ENCODE data around the gene USP46. TPM values are rescaled to one million over a fixed set of nuclear protein-coding genes. Genes with fewer than 3 reads are reported as not detected.

USP46 gene
- total RNA-seq, 1 donor from 2014 or later = 44.6 TPM

DNA sequence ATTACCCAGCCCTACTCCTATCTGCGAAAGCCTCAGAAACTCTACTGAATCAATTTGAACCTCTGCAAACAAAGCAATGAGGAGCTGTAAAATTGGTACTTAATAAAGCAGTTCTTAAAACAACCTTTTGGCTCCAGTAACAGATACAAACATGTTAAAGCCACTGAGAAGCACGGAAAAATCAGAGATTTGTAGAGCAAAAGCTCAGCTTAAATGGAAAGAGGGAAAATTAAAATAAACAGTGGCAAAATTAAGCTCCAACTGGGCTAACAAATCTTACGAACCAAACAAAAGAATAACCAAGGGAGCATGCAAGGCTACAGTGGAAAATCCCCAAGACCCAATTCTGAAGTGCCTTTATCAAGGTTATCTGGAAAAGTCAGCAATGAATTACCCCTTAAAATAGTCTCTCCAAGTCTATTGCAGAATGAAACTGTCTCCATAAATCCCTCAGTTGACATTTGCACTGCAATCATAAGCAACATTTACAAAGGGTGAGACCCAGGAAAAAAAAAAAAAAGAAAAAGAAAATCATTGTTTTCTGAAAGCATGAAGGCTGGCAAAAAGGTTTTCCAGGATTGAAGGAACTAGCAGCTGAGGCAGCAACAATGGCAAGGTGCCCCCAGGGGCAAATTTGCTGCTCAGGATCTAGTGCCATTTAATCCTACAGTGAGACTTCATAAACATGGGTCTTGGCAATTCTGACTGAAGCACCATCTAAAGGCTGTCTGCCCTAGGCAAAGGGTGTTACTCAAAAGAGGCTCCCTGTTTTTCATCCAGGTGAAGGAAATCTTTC lies 40.1 kb downstream of the USP46 start:
- DNase-seq (ENCODE audit: low read depth) = no peak

DNA sequence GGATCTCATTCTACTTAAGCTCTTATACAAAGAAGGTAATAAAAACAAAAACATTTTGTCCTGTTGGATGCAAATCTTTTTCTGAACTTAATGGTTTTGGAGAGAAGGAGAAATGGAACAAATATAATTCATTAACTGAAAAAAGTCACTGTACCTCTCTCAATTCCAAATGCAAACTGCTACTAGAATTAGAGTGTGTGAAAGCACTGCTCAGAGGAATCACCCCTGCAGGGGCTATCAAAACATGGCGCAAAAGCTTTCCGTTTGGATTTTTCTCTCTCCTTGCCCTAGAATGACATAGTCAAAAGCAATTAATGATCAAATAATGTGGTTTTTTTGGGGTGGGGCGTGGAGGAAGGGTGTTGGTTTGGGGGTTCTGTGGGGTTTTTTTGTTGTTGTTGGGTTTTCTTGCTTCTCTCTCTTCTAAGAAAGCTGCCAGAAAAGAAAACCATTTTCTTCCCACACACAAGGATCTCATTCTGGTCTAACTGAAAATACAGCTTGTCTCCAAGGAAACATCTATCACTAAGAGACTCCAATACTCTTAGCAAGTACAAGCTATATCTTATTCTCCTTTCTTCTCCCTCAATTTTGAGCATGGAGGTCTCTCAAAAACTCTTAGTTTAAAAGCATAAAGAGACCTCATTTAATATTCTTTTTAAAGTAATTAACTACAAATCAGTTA lies 41.6 kb downstream of the USP46 start:
- no peak for DNase-seq (ENCODE audit: low read depth)

DNA sequence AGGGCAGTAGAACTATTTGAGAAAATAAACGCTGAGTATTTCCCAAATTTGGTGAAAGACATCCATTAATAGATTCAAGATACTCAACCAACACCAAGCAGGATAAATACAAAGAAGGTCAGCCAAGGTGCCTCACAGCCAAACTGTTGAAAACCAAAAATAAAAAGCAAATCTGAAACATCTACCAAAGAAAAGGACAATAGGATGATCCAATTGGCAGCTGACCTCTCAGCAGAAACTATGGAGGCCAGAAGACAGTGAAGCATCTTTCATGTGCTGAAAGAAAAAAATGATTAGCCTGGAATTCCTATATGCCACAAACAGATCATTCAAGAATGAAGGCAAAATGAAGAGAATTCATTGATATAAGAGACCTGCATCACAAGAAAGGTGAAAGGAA lies 44.9 kb downstream of the USP46 start:
- no peak for DNase-seq (ENCODE audit: low read depth)

DNA sequence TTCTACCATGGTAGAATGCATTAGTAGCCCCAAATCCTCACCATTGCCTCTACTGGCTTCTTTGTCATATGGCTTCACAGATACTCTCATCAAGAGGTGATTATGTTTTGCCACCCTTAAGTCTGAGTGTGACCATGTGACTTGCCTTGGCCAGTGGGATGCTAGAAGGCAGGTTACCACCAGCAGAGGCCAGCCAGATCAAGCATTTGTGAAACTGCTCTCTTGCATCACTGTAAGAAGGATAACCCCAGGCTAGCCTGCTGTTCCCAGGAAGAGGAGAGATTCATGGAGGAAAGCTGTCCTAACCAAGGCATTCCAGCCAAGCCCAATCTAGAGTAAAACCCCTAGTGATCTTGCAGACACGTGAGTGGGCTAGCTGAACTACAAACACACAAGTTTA lies 46.8 kb downstream of the USP46 start:
- DNase-seq (ENCODE audit: low read depth) = peak; percentile 10

DNA sequence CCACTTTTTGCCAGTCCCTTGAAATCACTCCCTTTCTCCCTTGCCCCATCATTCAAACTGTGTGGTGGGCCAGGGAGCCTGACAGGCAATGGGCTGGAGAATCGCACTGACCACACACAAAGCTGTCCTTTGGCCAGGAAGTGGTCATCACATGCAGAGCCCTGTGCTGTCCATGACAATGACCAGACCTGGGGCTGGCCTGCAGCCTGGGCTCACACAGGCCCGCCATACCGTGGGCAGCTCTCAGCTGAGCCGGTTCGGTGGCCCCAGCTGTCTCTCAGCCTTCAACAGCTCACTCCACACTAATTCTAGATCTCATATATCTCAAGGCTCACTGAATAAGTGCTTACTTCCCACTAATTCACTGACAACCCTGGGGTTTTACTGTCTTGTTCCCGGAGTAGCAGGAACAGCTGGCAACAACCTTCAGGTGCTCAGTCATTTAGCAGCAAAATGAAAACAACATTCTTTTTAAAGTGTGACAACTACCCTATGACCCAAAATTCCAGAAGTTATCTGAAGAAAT lies 48.0 kb downstream of the USP46 start:
- no peak for DNase-seq (ENCODE audit: low read depth)

DNA sequence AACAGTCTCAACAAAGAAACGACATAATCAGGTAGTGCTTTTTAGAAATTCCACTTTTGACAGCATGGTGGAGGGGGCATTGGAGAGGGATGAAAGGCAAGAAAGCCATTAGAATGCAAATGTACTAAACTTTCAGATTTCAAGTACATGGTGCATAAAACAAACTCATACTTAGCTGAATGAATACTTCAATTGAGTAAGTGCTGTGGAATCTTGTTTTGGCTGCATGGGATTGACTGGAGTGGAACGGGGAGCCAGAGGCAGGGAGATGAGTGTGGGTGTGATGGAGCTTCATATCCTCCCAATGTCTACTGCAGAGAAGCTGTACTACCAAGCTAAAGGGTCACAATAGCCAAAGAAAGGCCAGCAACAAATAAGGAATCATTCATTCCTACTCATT lies 52.4 kb downstream of the USP46 start:
- peak; percentile 40 for DNase-seq (ENCODE audit: low read depth)

DNA sequence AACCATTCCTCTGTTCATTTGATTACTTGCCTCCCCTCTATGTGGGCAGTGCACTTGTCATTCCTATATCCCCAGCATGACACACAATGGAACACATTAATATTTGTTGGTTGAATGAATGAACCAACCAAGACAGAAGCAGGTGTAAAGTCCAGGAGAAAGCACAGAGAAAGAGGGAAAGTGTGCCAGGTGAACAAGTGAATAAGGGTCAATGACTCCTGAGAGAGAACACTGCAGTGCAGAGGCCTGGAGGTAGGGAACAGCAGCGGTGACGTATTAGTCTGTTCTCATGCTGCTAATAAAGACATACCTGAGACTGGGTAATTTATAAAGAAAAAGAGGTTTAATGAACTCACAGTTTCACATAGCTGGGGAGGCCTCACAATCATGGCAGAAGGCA lies 53.1 kb downstream of the USP46 start:
- DNase-seq (ENCODE audit: low read depth) = no peak

DNA sequence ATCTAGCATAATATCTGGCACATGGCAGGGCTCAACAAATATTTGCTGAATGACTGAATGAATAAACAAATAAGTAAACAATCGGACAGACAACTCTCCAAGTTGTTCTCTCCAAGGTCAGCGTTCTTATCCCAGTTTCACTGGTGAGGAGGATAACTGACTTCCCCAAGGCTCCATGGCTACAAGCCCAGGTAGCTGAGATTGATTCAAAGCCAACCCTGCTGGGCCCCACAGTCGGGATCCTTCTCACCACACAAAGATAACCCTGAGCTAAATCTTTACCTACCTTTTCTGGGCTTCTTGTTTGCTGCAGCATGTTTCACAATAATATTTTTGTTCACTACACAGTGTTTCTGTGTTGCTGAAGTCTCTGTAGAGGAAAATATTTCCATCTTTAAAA lies 54.9 kb downstream of the USP46 start:
- DNase-seq (ENCODE audit: low read depth) = no peak

DNA sequence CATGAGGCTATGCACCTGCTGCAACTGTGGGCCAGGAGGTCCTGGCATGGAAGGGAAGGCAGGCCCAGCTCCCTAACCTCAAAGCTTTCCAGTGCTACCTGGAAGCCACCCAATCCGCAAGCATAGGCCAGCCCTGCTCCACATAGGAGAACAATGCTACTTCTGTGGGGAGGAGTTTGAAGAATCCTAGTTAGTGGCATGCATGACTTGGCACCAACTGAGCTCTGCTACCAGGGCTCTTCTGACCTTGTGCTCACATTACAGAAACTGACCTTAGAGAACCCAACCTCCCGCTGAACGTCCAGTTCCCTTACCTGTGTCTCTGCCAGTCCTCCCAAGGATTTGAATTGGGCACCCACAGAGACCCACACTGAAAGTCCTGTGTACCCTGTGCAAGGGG lies 58.8 kb downstream of the USP46 start:
- DNase-seq (ENCODE audit: low read depth) = peak; percentile 67

DNA sequence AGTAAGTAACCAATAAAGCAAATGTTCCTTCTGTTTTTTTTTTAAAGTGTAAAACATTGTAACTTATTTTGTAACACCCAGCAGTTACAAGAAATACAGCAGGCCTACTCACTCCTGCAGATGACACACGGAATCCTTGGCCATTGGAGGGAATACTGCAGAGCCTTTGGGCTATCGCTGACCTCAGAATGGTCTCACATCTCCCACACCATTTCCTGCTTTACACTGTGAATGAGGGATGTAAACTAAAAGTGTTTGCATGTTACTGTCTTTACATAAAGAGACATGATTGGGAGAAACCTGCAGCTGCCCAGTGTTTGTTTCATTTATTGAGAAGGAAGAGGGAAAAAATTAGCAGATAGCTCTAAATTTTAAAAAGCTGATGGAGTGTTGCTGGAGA lies 64.1 kb downstream of the USP46 start:
- no peak for DNase-seq (ENCODE audit: low read depth)

DNA sequence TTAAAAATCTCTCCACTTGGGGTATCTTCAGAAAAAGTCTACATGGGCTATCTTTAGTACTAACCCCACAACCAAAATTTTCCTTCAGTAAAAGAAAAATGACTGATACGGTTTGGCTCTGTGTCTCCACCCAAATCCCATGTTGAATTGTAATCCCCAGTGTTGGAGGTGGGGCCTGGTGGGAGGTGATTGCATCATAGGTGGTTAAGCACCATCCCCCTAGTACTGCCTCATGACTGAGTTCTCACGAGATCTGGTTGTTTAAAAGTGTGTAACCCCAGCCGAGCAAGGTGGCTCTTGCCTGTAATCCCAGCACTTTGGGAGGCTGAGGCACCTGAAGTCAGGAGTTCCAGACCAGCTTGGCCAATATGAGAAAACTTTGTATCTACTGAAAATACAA lies 66.8 kb downstream of the USP46 start:
- DNase-seq (ENCODE audit: low read depth) = no peak

DNA sequence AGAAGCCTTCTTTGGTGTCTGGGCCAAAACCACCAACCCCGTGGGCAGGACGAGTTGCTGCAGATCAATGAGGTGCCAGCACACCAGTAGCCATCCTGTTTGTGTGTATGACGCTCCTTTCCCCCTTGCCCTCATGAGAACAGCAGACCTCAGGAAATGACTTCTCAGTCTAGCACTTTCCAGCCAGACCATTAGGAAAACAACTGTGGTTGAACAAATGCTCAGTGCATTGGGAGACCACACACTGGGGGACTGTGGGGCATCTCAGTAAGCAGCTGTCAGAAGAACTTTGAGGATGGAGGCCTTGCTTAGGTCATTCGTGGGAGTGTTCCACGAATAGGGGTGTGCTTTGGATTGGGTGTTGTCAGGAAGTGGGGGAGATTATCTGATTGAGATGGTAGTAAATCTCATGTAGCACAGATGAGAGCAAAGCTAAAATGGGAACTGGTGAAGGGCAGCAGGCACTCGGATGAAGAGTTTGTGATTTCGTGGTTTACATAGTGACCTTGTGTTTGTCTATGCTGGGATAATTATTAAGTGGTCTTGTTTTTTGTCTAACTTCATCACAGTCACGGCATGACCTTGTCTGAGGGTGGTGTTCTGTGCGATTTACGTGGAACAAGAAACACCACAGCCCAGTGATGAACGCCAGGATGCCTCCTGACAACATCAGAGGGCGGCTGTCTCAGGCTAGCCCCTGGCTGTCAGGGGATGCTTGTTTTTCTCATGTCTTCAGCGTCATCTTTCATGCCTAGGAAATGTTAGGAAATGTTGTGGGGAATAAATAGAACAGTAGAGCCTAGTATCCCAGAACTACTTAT lies 70.1 kb downstream of the USP46 start:
- peak; percentile 47 for DNase-seq (ENCODE audit: low read depth)

DNA sequence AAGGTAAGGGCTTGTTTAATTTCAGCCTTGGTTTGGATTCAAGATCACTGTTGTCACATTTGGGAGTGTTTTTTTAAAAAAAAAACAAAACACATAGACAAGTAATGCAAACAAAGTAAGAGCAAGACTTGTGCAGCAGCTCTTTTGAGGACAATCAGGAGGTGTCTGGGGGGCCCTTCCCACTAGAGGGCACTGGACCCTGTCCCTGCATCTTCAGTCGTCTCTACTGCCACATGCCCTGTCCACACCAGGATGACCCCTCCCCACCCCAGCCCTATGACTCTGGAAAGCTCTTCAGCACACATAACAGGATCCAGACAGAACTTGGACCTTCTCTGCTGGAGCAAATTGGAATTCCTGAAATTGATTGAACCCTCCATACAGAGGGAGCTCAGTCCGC lies 71.0 kb downstream of the USP46 start:
- no peak for DNase-seq (ENCODE audit: low read depth)

DNA sequence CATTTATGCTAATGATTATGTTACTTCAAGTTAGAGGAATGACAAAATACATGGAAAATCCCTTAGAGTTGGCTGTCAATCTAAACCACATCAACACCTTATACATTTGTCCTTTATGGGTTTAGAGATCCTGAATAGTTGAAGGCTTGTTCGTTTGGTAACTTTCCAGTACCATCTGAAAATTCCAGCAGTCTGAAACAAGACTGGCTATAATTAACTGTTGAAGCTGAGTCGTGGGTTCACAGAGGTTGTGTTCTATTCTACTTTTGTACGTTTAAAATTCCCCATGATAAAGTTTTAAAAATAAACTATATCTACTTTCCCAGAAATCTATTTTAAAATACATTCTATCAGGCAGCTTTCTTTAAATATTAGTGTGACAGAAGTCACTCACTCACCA lies 73.0 kb downstream of the USP46 start:
- no peak for DNase-seq (ENCODE audit: low read depth)

DNA sequence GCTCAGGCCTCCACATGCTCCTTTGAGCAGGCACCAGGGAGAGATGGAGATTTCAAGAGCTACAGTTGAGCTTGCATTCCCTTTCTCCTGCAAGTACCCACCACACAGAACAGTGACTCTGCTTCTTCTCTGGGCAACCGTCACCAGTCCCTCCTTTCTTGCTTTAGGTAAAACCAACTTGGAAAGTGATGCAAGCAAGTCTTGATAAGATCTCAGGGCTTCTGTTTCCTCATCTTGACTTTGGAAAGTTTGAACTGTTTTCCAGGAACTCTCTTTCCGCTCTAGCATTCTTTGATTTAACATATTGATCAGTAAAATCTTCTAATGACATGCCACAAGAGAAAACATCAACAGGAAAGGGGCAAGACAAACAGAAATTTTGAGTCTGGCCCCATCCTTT lies 73.7 kb downstream of the USP46 start:
- DNase-seq (ENCODE audit: low read depth) = no peak

DNA sequence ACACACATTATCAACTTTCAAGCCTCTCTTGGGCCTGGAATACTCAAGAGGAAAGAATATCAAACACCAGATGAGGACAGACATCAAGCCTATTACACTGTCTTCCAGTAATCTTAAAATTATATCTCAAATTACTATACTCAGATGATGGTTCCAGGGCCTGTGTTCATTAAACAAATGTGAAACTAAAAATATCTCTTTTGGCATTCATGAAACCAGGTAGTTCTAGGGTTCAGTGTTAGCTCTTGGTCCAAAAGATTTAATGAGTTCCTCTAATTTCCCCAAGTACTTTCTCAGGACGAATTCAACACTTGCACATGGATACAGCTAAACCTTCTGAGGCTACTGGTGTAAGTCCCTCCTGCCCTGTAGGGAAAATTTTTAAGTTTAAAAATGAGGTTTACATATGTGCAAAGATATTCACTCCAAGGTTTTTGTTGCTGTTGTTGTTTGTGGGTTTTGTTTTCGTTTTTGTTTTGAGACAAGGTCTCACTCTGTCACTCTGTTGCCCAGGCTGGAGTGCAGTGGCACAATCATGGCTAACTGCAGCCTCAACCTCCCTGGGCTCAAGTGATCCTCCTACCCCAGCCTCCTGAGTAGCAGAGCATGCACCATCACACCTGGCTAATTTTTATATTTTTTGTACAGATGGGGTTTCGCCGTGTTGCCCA lies 79.4 kb downstream of the USP46 start:
- DNase-seq (ENCODE audit: low read depth) = no peak

DNA sequence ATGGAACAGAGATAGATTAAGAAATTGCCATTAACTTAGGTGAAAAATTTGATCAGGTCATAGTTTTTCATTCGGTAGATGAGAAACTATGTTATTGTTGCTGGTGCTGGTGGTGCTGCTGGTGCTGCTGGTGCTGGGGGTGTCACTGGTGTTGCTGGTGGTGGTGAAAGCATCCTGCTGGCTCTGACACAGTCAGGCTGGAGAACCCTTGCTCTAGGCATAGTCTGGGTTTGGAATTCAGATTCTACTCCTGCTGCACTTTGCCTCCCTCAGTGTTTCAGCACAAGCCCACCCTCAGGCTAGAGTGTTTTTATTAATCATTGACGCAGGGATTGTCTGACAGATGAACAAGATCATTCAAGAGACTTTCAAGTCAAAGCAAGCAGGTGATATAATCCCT lies 80.2 kb downstream of the USP46 start:
- no peak for DNase-seq (ENCODE audit: low read depth)

DNA sequence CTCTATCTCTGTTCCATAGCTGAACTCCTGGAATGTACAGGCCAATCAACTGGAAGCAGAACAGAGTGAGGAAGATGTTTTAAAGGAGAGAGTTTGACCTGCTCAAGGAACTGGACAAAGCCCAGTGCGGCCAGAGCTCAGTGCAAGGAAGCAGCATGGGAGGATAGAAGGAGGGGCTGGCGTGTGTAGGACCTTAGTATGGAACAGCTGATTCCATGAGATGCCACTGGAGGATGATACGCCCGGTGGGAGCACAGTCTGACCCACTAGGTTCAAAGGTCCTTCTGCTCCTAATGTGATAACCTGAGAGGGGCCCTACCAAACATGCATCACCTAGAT lies 81.5 kb downstream of the USP46 start:
- no peak for DNase-seq (ENCODE audit: low read depth)

DNA sequence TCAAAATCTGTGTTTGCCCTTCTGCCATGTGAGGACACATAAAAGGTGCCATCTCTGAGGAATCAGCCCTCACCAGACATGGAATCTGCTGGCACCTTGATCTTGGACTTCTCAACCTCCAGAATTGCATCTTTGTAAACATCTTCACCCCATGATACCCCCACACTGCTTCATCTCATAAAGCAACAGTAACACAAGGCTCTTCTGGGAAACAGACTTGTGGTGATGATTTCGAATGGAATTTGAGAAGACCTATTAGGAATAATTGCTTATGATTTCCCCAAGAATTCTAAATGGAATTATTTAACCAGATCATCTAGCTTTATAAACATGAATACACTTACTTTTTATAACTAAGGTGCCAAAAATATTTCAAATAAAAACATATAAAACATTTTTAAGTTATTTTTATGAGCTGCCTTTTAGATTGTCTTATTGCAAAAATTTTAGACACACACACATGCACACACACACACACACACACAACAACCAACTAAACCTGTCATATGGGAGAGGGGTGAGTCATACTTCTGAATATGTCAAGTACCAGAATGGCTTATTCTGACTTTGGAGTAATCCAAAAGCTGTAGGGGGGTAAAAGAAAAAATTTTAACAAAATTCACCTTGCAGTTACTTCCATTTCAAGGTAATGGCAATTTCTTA lies 82.0 kb downstream of the USP46 start:
- DNase-seq (ENCODE audit: low read depth) = peak; percentile 51

DNA sequence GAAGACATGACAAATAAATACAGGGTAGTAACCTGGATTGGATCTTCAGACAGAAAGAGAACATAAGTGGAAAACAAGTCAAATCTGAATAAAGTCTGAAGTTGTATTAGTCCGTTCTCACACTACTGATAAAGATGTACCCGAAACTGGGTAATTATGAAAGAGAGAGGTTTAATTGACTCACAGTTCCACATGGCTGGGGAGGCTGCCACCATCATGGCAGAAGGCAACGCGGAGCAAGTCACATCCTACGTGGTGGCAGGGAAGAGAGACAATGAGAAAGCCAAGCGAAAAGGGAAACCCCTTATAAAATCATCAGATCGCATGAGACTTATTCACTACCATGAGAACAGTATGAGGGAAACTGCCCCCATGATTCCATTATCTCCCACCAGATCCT lies 82.8 kb downstream of the USP46 start:
- DNase-seq (ENCODE audit: low read depth) = no peak

DNA sequence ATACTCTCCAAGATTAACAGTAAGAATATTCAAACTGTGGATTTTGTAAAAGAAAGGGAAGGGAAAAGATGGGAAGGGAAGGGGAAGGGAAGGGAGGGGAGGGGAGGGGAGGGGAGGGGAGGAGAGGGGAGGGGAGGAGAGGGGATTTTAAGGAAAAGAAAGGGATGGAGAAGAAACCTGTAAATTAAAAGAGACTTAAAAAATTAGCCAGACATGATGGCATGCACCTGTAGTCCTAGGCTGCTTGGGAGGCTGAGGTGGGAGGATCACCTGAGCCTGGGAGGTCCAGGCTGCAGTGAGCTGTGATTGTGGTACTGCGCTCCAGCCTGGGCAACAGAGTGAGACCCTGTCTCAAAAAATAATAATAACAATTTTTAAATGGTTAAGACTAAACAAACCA lies 83.7 kb downstream of the USP46 start:
- DNase-seq (ENCODE audit: low read depth) = no peak

DNA sequence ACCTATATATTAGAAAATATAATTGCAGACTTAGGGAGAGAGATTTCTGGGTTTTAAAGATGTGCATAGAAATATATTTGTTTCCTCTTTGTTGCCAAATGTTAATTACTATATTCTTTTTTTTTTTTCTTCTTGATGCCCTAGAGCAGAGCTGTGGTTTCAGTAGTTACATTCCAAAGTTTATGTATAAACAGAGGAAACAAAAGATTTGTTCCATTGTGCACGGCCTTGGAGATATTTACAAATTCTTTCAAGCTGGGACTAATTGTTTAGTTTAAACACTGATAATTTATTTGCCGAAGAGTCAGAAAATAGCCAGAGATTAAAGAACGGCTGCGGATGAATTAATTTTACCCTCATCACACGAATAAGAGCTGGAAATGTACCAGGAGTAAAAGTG lies 85.1 kb downstream of the USP46 start:
- DNase-seq (ENCODE audit: low read depth) = peak; percentile 83

Data from renal cortical epithelial cell (primary cell).